Measurements from ENCODE around the gene DAPK3.

DAPK3 gene

DNA sequence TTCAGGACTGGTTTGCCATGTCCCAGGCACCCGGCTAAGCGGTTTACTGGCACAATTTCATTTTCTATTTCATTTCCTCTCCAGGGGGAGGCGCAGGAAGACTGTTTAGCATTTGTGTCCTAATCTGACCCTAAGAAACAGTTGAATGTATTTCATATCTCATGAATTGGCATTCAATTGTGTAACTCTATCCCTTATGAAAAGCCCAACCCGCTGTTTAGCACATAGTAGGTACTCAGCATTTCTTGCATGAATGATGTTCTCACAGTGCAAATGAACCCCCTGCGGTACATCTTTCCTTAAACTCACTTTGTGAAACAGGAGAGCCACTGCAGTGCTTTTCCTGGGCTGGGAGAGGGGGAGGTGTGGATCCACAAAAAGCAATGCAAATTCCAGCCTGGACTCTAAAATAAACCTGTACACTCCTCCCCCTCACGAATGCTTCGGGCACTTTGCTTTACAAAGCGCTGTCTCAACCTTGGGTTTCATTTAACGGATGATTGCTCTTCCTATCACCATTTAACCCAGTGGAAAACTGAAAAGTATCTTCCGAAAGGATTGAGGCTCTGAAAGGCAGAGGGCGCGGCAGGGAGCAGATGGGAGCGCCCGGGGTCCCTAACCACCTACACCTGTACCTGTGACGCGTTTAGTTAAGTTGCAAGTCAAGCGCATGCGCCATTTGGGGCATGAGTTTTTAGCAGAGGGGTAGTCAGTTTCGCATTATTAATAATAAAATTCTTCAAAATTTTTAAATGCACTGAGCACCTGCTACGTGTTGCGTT lies 15.6 kb upstream of the DAPK3 start:
- peak overlapping the region; percentile 78 for H3K4me2 ChIP-seq (ENCODE audit: low read depth, low read length)
- no peaks in the 10 kb centered on the region for H3K9me3 ChIP-seq (replicated peaks; ENCODE audit: insufficient read depth, low read length)
- no peaks in the 10 kb centered on the region for H3K27me3 ChIP-seq (replicated peaks; ENCODE audit: insufficient read depth, low read length)
- H3K9me2 ChIP-seq (replicated peaks; ENCODE audit: insufficient read depth, low read length), result no peaks in the 10 kb centered on the region
- TF ChIP-seq EZH2 (optimal IDR thresholded peaks at IDR 0.05; ENCODE audit: low read depth, low read length) (no peak), EZH2phosphoT487 (IDR thresholded peaks at IDR 0.05; ENCODE audit: low read length) (no peak)
- TF ChIP-seq, protein P1, sequence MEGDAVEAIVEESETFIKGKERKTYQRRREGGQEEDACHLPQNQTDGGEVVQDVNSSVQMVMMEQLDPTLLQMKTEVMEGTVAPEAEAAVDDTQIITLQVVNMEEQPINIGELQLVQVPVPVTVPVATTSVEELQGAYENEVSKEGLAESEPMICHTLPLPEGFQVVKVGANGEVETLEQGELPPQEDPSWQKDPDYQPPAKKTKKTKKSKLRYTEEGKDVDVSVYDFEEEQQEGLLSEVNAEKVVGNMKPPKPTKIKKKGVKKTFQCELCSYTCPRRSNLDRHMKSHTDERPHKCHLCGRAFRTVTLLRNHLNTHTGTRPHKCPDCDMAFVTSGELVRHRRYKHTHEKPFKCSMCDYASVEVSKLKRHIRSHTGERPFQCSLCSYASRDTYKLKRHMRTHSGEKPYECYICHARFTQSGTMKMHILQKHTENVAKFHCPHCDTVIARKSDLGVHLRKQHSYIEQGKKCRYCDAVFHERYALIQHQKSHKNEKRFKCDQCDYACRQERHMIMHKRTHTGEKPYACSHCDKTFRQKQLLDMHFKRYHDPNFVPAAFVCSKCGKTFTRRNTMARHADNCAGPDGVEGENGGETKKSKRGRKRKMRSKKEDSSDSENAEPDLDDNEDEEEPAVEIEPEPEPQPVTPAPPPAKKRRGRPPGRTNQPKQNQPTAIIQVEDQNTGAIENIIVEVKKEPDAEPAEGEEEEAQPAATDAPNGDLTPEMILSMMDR (IDR thresholded peaks at IDR 0.05; ENCODE audit: low read length), result peak; percentile 76
- H3K36me3 ChIP-seq (replicated peaks; ENCODE audit: insufficient read depth, low read length), result peaks cover 32% of the 10 kb centered on the region
- peaks cover 72% of the 10 kb centered on the region for H3F3A ChIP-seq (ENCODE audit: insufficient read depth, low read length)
- peaks cover 13% of the 10 kb centered on the region for H3K4me1 ChIP-seq (ENCODE audit: low read length)
- DNase-seq, result peak; percentile 93
- H3K9ac ChIP-seq (ENCODE audit: low read length), result peak overlapping the region; percentile 59
- peak overlapping the region; percentile 58 for H2AFZ ChIP-seq (ENCODE audit: low read length)
- peak overlapping the region; percentile 74 for H3K27ac ChIP-seq (ENCODE audit: low read length)
- H4K20me1 ChIP-seq (ENCODE audit: insufficient read depth, low read length), result peaks cover 33% of the 10 kb centered on the region
- H3K4me3 ChIP-seq (ENCODE audit: low read length), result peak overlapping the region; percentile 88
- H3K79me2 ChIP-seq (ENCODE audit: low read length), result peaks cover 39% of the 10 kb centered on the region

DNA sequence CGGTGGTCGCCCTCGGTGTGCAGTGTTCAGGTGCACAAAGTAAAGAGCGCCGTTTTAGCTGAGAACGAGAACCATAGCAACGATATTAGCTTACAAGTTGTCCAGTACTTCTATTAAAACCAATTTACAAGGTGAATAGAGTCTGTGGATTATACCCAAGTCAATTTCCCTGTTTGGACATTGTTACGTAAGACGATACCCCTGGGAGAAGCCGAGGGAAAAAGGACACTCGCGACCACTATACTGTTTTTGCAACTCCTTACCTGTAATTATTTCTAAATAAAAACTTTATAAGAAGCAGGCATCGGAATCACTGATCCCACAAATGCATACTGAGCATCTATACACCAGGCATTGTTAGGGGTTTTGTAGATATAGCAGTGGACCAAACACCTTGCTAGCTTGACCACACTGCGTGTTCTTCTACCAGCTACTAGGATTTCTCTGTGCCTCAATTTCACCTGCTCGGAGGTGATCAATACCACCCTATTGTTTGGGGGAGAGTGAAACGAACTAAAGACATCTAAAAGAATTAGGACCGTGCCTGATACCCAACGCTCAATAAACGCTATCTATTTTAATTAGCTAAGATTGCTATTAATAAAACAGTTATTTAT lies 14.9 kb upstream of the DAPK3 start:
- Histone ChIP-seq H4K20me1 (ENCODE audit: insufficient read depth, low read length) (peaks cover 40% of the 10 kb centered on the region), H3K27ac (ENCODE audit: low read length) (peak overlapping the region; percentile 74; the same call in 1 of the 2 replicates), H3K36me3 (replicated peaks; ENCODE audit: insufficient read depth, low read length) (peaks cover 39% of the 10 kb centered on the region), H3K79me2 (ENCODE audit: low read length) (peaks cover 46% of the 10 kb centered on the region), H3K9ac (ENCODE audit: low read length) (peak overlapping the region; percentile 59; the same call in 1 of the 2 replicates), H3K9me3 (replicated peaks; ENCODE audit: insufficient read depth, low read length) (no peaks in the 10 kb centered on the region), H3K27me3 (replicated peaks; ENCODE audit: insufficient read depth, low read length) (no peaks in the 10 kb centered on the region), H3K4me3 (ENCODE audit: low read length) (peak overlapping the region; percentile 88), H2AFZ (ENCODE audit: low read length) (peak overlapping the region; percentile 58), H3K4me1 (ENCODE audit: low read length) (peaks cover 13% of the 10 kb centered on the region), H3F3A (ENCODE audit: insufficient read depth, low read length) (peaks cover 79% of the 10 kb centered on the region), H3K4me2 (ENCODE audit: low read depth, low read length) (peak overlapping the region; percentile 78), H3K9me2 (replicated peaks; ENCODE audit: insufficient read depth, low read length) (no peaks in the 10 kb centered on the region)
- no peak for DNase-seq
- TF ChIP-seq EZH2 (optimal IDR thresholded peaks at IDR 0.05; ENCODE audit: low read depth, low read length) (no peak), EZH2phosphoT487 (IDR thresholded peaks at IDR 0.05; ENCODE audit: low read length) (no peak)
- TF ChIP-seq, protein P1 (IDR thresholded peaks at IDR 0.05; ENCODE audit: low read length), result no peak

DNA sequence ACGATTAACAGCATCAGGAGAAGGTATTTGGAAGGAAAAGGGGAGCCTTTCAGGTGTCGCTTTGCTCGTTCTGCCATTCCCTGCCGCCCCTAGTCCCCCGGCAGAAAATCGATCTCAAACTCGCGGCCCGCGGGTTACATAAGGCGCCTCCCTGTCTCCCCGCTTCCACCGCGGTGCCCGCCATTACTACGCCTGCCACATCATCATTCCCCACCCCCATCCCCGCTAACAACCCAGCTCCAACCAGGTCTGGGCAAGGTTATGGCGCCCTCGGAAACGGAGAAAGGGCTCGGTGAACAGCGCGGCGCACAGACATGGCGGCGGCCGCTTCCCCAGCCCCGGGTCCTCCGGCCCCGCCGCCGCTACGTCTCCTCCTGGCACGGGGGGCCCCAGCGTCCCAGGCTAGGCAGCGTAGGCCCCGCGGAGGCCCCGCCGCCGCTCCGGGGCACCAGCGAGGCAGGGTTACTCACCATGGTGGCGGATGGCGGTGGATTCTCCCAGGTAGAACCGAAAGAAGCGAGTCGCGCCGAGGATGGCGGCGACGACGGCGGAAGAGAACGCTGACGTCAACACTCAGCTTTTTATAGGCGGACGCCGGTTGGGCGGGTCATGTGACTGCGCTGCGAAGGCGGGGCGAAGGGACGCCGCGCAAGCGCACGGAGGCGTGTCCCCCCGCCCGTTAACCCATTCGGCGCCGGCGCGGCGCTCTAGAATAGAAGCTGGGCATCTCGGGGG lies 14.2 kb upstream of the DAPK3 start, which contains the start of gene EEF2:
Gene EEF2, minus strand, starts transcription at position 556 of the 735 bp plus-strand sequence. Its CDS starts 83 bp downstream, at position 473.
- no peaks in the 10 kb centered on the region for H3K9me2 ChIP-seq (replicated peaks; ENCODE audit: insufficient read depth, low read length)
- H3K79me2 ChIP-seq (ENCODE audit: low read length), result peaks cover 53% of the 10 kb centered on the region
- peak within 1 kb of the TSS; percentile 88 for H3K4me3 ChIP-seq (ENCODE audit: low read length)
- H3K9ac ChIP-seq (ENCODE audit: low read length), result peak within 1 kb of the TSS; percentile 85
- no peaks in the 10 kb centered on the region for H3K27me3 ChIP-seq (replicated peaks; ENCODE audit: insufficient read depth, low read length)
- no peaks in the 10 kb centered on the region for H3K9me3 ChIP-seq (replicated peaks; ENCODE audit: insufficient read depth, low read length)
- no peak for TF ChIP-seq EZH2 (optimal IDR thresholded peaks at IDR 0.05; ENCODE audit: low read depth, low read length)
- TF ChIP-seq, protein P1 (IDR thresholded peaks at IDR 0.05; ENCODE audit: low read length), result no peak
- TF ChIP-seq EZH2phosphoT487 (IDR thresholded peaks at IDR 0.05; ENCODE audit: low read length), result no peak
- peaks cover 47% of the 10 kb centered on the region for H4K20me1 ChIP-seq (ENCODE audit: insufficient read depth, low read length)
- H3K4me2 ChIP-seq (ENCODE audit: low read depth, low read length), result peak within 1 kb of the TSS; percentile 78
- peak within 1 kb of the TSS; percentile 74 for H3K27ac ChIP-seq (ENCODE audit: low read length)
- peak within 1 kb of the TSS; percentile 58 for H2AFZ ChIP-seq (ENCODE audit: low read length)
- peaks cover 84% of the 10 kb centered on the region for H3F3A ChIP-seq (ENCODE audit: insufficient read depth, low read length)
- peak; percentile 95 for DNase-seq
- H3K36me3 ChIP-seq (replicated peaks; ENCODE audit: insufficient read depth, low read length), result peaks cover 46% of the 10 kb centered on the region
- peaks cover 13% of the 10 kb centered on the region for H3K4me1 ChIP-seq (ENCODE audit: low read length)
